Activated CD8-positive, alpha-beta T cell treated with anti-CD3 and anti-CD28 coated beads for 36 hours (primary cell): ENCODE results near the gene ZC3H11A. TPM values are rescaled to one million over a fixed set of nuclear protein-coding genes. Genes with fewer than 3 reads are reported as not detected.

ENCODE experiments used
- ATAC-seq: fragments of 200-7000 bp; cut with Tn5 transposase; one replicate; pipeline ENCODE4 v1.10.0; 2021; ENCODE audit warnings: mild to moderate bottlenecking, moderate library complexity
- CTCF ChIA-PET: fragments of 350-600 bp; sonication (Branson Sonifier 250); formaldehyde crosslinking; loops from one replicate; lab custom pipeline; 2021; ENCODE audit warnings: antibody characterized with exemption; lab: Charles Lee
- POLR2A ChIA-PET: fragments of 350-600 bp; sonication (Branson Sonifier 250); formaldehyde crosslinking; loops from one replicate; lab custom pipeline; 2021; ENCODE audit warnings: antibody characterized with exemption; lab: Charles Lee
- DNase-seq: peaks from one replicate; pipeline ENCODE4 v3.0.0-alpha.2; 2020
- H3K27ac Mint-ChIP-seq: one replicate; pipeline ENCODE4 v1.8.0; 2021; ENCODE audit warnings: mild to moderate bottlenecking, mixed read lengths
- H3K27me3 Mint-ChIP-seq: one replicate; pipeline ENCODE4 v1.8.0; 2021; ENCODE audit warnings: mixed read lengths
- H3K36me3 Mint-ChIP-seq: one replicate; pipeline ENCODE4 v1.8.0; 2021; ENCODE audit warnings: low read depth, mixed read lengths
- H3K4me1 Mint-ChIP-seq: one replicate; pipeline ENCODE4 v1.8.0; 2021; ENCODE audit warnings: low read depth, mixed read lengths
- H3K4me3 Mint-ChIP-seq: one replicate; pipeline ENCODE4 v1.8.0; 2021; ENCODE audit warnings: mild to moderate bottlenecking, moderate library complexity, mixed read lengths
- H3K9me3 Mint-ChIP-seq: one replicate; pipeline ENCODE4 v1.8.0; 2021; ENCODE audit warnings: mixed read lengths
- CTCF ChIP-seq: fragments of 200-600 bp; IDR thresholded peaks from one replicate; pipeline ENCODE4 v1.8.0; 2022; ENCODE audit warnings: antibody characterized with exemption, mild to moderate bottlenecking
- intact Hi-C: fragments of 100-400 bp; cut with micrococcal nuclease; formaldehyde crosslinking; loops from one replicate; pipeline ENCODE4 v1.10.0; 2022
- total RNA-seq, 2 experiments: library from RNA; stranded (reverse); gene quantifications; one replicate each; pipeline ENCODE4 v1.2.3, GENCODE V29; 2021

Gene ZC3H11A
- total RNA-seq, 2 experiments from 2014 or later, result 77.9 to 83.1 TPM

DNA sequence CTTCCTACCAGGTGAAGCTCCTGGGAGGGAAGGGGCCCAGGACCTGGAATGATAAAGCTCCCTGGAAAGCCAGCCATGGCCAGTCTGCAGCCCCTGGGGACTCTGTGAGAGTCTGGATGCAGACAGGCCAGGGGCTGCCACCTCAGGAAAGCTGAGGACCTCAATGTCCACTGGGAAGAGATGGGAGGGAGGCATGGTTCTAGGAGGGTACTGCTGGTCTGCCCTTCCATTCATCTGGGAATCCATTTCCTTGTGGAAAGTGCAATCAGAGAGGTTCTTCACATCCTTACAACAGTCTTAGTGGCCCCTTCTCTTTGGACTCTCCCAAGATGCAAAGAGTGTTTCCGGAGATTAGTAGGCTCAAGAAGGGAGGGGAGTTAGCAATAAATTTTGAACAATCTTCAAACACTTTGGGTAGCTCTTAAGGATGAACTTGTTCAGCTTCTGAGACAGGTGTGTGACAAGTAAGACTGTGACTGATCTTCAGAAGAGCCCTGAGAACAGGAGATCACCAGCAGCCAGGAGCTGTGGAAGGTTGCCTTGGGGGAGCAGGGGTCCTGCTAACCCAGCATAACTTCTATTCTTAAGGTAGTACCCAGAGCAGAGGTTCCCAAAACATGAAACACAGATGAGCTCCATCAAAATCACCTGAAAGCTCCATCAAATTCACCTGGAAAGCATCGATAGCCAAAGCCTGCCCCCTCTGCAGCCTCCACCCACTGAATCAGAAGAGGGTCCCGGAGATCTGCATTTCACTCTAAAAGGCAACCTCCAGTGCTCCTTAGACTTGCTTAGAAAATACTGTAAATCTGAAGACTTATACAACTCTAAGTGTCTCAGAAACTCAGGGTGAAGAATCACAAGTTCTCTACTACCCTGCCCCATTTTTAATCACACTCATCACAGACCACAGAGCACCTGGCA lies 31.1 kb upstream of the ZC3H11A start:
- H3K27ac Mint-ChIP-seq, result peak overlapping the region; percentile 99
- peaks cover 31% of the 10 kb centered on the region for H3K36me3 Mint-ChIP-seq
- ATAC-seq (peak; percentile 8), DNase-seq (no peak)
- H3K27me3 Mint-ChIP-seq, result no peaks in the 10 kb centered on the region
- H3K4me1 Mint-ChIP-seq, result peaks cover 38% of the 10 kb centered on the region
- no peak for TF ChIP-seq CTCF
- POLR2A ChIA-PET, result interaction anchor here (0.7 to 3.1 kb wide), 32 partner anchors 10 to 457 kb away, joined by 3 to 39 read pairs (median 5); partner anchors contain the start of genes ZBED6 and ZC3H11A
- H3K9me3 Mint-ChIP-seq, result no peaks in the 10 kb centered on the region
- peak overlapping the region; percentile 98 for H3K4me3 Mint-ChIP-seq
- CTCF ChIA-PET, result interaction anchor here (0.6 to 2.4 kb wide), 12 partner anchors 12 to 497 kb away, joined by 3 to 11 read pairs (median 4); no protein-coding TSS in a partner anchor
- intact Hi-C loops, result no loop called here

DNA sequence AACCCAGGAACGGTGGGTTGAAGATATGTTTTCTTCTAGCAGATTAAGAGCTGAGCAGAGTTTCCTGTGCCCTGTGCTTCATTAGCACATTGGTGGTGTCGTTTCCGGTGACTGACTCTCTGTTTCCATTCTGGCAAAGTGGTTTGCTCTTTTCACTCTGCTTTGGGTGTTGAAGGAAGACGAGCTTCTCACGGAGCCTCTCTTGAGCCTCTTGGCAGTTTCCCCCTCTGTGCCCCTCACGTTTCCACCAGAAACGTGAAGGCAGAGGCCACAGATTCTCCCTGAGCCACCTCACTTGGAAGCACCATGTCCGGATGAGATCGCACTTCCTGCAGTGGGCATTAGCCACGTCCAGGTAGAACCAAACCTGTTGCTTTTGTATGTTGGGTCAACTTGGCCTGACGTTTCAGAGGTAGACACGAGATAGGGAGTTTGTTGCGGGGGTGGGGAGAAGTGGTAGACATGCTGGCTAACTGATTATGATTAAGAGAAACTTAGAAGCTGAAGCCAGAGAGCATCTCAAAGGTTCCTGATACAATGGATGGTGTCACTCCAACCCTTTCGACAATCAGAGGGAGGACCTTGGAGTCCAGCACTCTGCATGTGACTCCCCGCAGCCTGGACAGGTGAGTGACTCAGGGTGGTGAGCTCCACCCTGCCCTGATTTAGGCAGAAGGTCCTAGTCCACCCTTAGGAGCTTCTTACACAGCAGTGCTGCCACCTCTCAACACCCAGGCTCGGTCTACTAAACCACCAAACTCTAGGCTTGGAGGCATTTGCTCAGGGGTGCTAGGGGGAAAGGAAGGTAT lies 30.2 kb upstream of the ZC3H11A start, which contains the start of gene LAX1:
Gene LAX1 (plus strand): TSS at position 155 of the 809 bp plus-strand sequence. CDS start 383 bp downstream, at position 538.
- Mint-ChIP-seq H3K4me1 (peaks cover 43% of the 10 kb centered on the region), H3K36me3 (peaks cover 32% of the 10 kb centered on the region), H3K4me3 (peak within 1 kb of the TSS; percentile 98), H3K9me3 (no peaks in the 10 kb centered on the region), H3K27me3 (no peaks in the 10 kb centered on the region), H3K27ac (peak within 1 kb of the TSS; percentile 99)
- TF ChIP-seq CTCF, result no peak
- ChIA-PET POLR2A (interaction anchor here (0.5 to 3.1 kb wide), 37 partner anchors 10 to 647 kb away, joined by 3 to 39 read pairs (median 5); partner anchors contain the start of genes ZBED6 and ZC3H11A), CTCF (interaction anchor here (0.6 to 2.4 kb wide), 11 partner anchors 11 to 498 kb away, joined by 3 to 11 read pairs (median 4); no protein-coding TSS in a partner anchor)
- intact Hi-C loops, result no loop called here
- ATAC-seq, result peak; percentile 86
- DNase-seq, result peak; percentile 92

GRCh38 chr1:203768256-203768655 lies 27.2 kb upstream of the ZC3H11A start:
- POLR2A ChIA-PET, result interaction anchor here (0.9 kb wide), 1 partner anchor 29 kb away, joined by 3 read pairs; no protein-coding TSS in a partner anchor

More at GRCh38 chr1:203768256-203768655, 27.2 kb upstream of the ZC3H11A start:
- Mint-ChIP-seq H3K4me3 (peak overlapping the region; percentile 17), H3K36me3 (peaks cover 54% of the 10 kb centered on the region), H3K9me3 (no peaks in the 10 kb centered on the region), H3K27me3 (no peaks in the 10 kb centered on the region), H3K27ac (peak overlapping the region; percentile 86), H3K4me1 (peaks cover 40% of the 10 kb centered on the region)
- no peak for DNase-seq
- no peak for TF ChIP-seq CTCF
- no peak for ATAC-seq
- CTCF ChIA-PET, result no interaction called here
- intact Hi-C loops, result no loop called here
